Left hindlimb (tissue), 1 donor: Measurements from ENCODE around the gene DNM3.

ENCODE experiments used
- DNase-seq: peaks from one replicate; pipeline ENCODE4 v3.0.0-alpha.2; 2018

Gene DNM3

DNA sequence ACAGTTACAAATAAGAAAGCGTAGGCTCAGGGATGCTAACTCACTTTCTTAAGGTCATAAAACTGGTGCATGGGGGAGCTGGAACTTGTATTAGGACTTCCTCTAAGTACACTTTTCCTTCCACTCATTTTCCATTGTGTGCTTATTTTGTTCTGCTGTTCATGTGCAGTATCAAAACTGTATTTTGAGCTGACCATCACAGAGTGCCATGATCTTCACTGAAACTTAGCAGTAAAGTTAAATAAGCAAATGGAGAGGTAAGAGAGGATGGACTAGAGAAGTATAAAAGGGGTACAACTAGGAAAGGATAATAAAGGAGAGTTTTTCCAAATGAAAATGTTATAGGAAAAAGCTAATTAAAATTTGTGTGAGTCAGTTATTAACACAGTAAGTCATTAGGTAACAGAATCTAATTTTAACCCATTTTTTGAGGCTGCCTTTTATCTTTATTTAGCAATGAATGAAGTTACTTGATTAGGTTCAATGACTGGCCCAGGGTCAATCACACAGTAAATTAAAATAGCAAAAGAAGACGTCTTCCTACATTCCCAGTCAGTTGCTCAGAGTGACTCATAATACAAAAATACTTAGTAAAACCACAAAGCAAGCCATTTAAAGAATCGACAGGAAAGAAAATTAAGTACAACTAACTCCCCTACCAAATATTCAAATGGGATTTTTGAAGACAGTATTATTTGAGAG is 413.4 kb downstream of the DNM3 start:
- no peak for DNase-seq

- no peak for DNase-seq
Observed at GRCh38 chr1:172255223-172255560, 413.9 kb downstream of the DNM3 start.

- no peak for DNase-seq
Observed at GRCh38 chr1:172265905-172266304, 424.6 kb downstream of the DNM3 start.

GRCh38 chr1:172266528-172267174 is 425.4 kb downstream of the DNM3 start:
- no peak for DNase-seq

DNA sequence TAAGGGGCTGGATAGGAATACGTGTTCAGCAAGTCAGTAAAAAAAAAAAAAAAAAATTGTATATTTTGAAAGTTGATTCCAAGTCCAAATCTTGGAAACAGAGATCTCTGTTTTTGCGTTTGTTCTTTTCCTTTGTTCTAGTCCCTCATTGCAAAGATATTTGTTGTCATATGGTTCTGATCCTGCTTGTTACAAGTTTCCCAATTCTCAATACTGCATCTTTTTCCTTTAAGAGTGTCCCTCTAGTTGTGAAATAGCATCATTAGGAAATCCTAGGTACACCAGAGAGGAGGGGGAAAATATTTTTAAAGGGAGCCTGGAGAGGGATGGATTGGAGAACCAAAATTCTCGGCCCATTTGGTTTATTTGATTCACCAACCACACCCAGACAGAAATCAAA is 426.9 kb downstream of the DNM3 start:
- no peak for DNase-seq

DNA sequence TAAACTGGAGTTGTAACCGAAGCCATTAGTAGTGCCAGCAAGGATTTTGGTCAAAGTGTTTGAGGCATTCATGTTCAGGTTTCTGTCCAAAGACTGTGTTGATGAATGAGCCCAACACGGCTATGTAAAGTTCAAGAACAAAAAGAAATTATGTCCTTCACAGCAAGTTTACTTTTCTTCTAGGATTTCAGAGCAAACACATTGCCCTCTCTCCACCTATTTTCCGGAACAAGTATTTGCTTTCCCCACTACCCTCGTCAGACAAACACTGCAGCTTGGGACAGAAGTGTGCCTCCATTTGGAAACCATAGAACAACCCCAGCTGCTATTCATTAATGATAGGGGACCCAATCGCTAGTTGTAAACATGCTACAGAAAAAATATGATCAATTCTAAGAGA is 427.8 kb downstream of the DNM3 start:
- no peak for DNase-seq

DNA sequence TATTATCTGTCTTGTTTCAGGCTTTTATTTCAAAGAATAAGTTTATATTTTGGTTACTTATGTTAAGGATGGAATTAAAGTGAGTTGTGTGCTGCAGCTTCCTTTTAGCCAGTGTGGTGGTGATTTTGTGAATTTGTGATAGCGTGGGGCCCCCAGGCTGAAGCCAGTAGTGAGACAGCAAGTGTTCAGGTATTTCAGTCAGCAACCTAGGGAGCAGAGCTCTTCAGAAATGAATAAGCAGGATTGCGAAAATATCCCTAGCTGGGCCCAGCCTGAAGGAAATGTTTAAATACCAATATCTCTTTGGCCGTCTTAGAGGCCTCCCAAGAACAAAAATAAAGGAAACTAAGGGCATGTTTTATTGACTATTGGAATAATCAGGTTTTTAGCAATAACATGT is 428.3 kb downstream of the DNM3 start:
- DNase-seq, result no peak

DNA sequence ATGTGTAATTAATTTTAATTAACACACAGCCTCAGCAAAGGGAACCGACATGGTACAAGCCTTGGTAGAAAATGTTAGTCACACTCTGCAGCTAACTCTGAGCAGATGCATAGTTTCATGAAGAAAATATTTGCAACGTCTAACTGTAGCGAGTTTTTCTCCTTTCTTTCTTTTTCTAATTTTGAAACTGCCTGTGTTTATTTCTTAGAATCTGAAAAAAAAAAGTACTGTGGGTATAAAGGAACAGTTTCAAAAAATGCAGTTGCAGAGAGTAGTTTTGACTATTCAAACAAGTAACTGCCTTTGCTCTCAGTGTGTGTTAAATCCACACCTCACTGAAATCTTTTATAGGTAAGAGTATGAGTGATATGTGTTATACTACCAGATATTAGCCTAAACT is 429.3 kb downstream of the DNM3 start:
- no peak for DNase-seq

- no peak for DNase-seq
Observed at GRCh38 chr1:172272087-172272486, 430.8 kb downstream of the DNM3 start.

DNA sequence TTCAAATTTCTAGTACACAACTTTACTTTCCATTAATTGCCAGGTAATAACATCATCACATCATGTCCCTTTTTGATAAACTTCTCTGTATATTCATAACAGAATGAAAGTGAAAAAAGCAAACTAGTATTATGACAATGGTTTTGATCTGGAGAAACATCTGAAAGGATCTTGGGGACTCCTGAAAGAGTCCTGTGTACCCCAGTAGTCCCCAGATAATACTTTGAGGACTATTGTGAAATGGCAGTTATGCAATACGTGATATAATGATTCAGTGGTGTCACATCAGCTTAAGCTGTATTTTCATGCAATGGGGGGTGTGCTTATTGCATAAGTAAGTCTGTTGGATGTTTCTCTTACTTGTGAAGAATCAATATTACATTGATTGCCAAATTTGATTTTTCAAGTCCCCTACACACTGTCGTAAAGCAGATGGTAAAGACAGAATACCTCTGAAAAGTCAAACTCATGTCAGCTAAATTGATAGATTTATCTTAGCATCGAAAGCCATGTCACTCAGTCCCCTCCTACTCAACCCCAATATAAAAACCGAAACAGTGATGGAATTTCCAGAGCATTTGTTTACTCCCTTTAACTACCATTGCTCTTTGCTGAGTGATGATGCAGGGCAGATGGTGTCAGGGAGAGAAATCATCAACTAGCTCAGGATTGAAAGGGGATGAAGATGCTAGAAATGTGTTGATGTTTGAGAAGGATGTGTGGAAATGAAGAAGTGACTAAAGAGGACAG is 432.5 kb downstream of the DNM3 start:
- no peak for DNase-seq

GRCh38 chr1:172275478-172275877 is 434.2 kb downstream of the DNM3 start:
- no peak for DNase-seq

GRCh38 chr1:172276120-172276818 is 435.0 kb downstream of the DNM3 start:
- no peak for DNase-seq

- no peak for DNase-seq
Observed at GRCh38 chr1:172277275-172277674, 436.0 kb downstream of the DNM3 start.

GRCh38 chr1:172277989-172278388 is 436.7 kb downstream of the DNM3 start:
- DNase-seq, result no peak

DNA sequence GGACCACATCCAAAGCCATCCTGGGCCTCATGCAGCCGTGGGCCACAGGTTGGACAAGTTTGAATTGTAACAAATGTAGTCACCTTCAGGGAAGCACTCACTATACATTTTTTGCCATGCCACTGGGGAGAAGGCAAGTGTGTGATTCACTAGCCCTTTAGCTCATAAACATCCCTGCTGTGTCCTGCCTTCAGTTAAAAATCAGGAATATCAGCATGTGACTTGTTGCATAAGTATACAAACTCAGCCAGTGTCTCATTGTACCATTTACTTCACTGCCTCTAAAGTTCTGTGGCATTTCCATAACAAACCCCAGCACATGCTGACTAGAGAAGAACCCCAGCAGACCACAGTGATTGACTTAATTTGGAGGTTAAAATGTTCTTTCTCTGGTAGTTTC is 437.2 kb downstream of the DNM3 start:
- no peak for DNase-seq

DNA sequence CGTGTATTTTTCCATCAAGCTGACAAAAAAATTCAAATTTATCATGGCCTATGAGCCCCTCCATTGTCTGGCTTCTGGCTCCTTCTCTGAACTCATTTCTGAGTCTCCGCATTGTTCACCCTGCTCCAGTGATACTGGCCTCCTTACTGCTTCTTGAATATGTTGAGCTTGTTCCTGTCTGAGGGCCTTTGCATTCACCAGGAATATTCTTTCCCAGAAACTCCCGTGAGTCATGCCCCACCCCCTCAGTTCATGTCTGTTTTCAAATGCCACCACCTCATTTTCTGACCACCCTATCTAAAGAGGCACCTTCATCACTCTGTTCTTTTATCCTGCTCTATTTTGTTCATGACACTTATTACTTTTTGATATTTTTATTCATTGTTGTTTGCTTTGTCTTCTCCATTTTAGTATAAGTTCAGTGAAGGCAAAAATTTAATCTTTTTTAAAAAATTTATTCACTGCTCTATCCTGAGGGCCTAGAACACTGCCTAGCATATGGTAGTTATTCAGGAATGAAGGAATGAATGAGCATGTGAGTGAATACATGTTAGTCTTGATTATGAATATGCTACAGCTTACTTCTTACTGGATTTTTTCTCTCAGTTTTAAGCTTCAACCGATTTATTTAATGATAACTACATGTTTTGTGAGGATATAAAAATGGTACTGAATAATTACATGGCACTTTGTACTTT is 438.8 kb downstream of the DNM3 start:
- DNase-seq, result no peak

DNA sequence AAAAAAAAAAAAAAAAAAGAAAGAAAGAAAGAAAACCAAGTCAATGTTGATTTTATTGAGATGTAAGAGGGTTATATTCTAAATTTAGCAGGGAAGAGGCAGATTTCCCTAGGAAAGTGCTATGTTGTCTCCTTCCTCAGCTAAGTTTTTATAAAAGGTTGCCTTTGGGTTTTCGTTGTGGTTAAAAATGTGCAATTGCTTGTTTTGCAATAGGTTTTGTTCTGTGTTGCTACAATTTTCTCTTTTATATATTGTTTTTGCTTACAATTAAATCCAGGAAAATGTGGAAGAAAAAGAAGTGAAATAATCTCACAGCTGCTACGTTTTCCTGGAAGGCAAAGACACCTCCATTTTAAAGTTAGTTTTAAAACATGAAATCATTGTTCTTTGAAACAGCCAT is 442.5 kb downstream of the DNM3 start:
- DNase-seq, result no peak

GRCh38 chr1:172286629-172287076 is 445.4 kb downstream of the DNM3 start:
- no peak for DNase-seq

DNA sequence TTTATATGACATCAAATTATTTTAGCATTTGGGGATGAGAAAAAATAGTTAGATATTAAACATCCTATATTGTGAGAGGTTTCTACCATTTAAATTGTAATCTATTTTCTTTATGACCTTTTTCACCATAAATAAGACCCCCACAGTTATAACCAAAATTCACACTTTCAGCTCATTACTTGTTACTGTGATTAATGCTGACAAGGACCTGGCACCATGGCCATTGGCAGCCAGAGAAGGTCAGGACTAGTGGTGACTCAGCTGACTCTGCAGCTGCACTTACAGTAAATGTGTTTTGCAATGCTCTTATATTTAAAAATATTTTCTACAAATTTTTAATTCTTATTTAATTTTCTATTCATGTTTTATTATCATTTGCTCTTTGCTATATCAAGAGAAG is 445.9 kb downstream of the DNM3 start:
- DNase-seq, result no peak

GRCh38 chr1:172288581-172288980 is 447.3 kb downstream of the DNM3 start:
- no peak for DNase-seq

GRCh38 chr1:172289448-172289847 is 448.1 kb downstream of the DNM3 start:
- no peak for DNase-seq

DNA sequence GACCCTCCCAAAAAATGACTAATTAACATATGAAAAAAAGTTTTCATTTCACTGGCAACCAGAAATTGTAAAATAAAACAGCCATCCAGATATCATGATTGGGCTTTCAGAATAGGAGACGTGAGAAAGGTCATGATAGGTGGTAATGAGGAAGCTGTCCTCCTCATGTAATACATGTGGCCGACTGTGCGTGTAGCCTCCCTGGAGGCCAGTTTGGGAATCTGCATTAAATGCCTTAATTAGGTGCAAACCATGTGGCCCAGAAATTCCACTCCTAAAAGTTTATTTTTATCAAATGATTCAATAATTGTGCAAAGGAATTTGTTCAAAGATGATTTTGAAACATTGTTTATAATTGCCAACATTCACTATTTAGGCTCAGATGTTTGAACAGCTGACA is 451.5 kb downstream of the DNM3 start:
- no peak for DNase-seq

GRCh38 chr1:172293429-172293828 is 452.1 kb downstream of the DNM3 start:
- no peak for DNase-seq
